GM21619 (cell line): ENCODE results near the gene MEMO1.
"Not testable (repeated sequence)": the region's sequence is repeated elsewhere in the genome, so short reads cannot be mapped to it uniquely, and the experiment has no call there.

Experiments
- ATAC-seq: cut with Tn5 transposase; IDR thresholded peaks from one replicate; pipeline ENCODE4 v1.9.1; 2021; ENCODE audit not compliant: unreplicated experiment

The MEMO1 gene

GRCh38 chr2:31919499-31919898 lies 91.3 kb downstream of the MEMO1 start:
- no peak for ATAC-seq

GRCh38 chr2:31909661-31910060 lies 101.1 kb downstream of the MEMO1 start:
- ATAC-seq: no peak

GRCh38 chr2:31907491-31907890 lies 103.3 kb downstream of the MEMO1 start:
- ATAC-seq: not testable (repeated sequence)

GRCh38 chr2:31903109-31903780 lies 107.6 kb downstream of the MEMO1 start:
- no peak for ATAC-seq

- no peak for ATAC-seq
Observed at GRCh38 chr2:31901900-31902299, 108.9 kb downstream of the MEMO1 start.

- not testable (repeated sequence) for ATAC-seq
Observed at GRCh38 chr2:31900156-31900555, 110.7 kb downstream of the MEMO1 start.

GRCh38 chr2:31898346-31898745 lies 112.5 kb downstream of the MEMO1 start:
- not testable (repeated sequence) for ATAC-seq

GRCh38 chr2:31897340-31897739 lies 113.5 kb downstream of the MEMO1 start:
- ATAC-seq: not testable (repeated sequence)

GRCh38 chr2:31896293-31896692 lies 114.5 kb downstream of the MEMO1 start:
- ATAC-seq: no peak

- ATAC-seq: no peak
Observed at GRCh38 chr2:31894656-31895055, 116.2 kb downstream of the MEMO1 start.

- no peak for ATAC-seq
Observed at GRCh38 chr2:31893094-31893493, 117.7 kb downstream of the MEMO1 start.

- ATAC-seq: no peak
Observed at GRCh38 chr2:31889044-31889443, 121.8 kb downstream of the MEMO1 start.

- no peak for ATAC-seq
Observed at GRCh38 chr2:31888550-31888949, 122.3 kb downstream of the MEMO1 start.

GRCh38 chr2:31886700-31887099 lies 124.1 kb downstream of the MEMO1 start:
- peak; percentile 54 for ATAC-seq

GRCh38 chr2:31877008-31877407 lies 133.8 kb downstream of the MEMO1 start:
- ATAC-seq: no peak

GRCh38 chr2:31874071-31874470 lies 136.7 kb downstream of the MEMO1 start:
- no peak for ATAC-seq

- ATAC-seq: no peak
Observed at GRCh38 chr2:31865215-31865614, 145.6 kb downstream of the MEMO1 start.

GRCh38 chr2:31863867-31864266 lies 146.9 kb downstream of the MEMO1 start:
- ATAC-seq: no peak

- not testable (repeated sequence) for ATAC-seq
Observed at GRCh38 chr2:31863015-31863656, 147.7 kb downstream of the MEMO1 start.

GRCh38 chr2:31859959-31860358 lies 150.8 kb downstream of the MEMO1 start:
- no peak for ATAC-seq

- no peak for ATAC-seq
Observed at GRCh38 chr2:31853521-31853920, 157.3 kb downstream of the MEMO1 start.

GRCh38 chr2:31842150-31842549 lies 168.7 kb downstream of the MEMO1 start:
- ATAC-seq: not testable (repeated sequence)

- ATAC-seq: no peak
Observed at GRCh38 chr2:31835450-31835849, 175.4 kb downstream of the MEMO1 start.
